Mesenchymal stem cell (in vitro differentiated cells and primary cell): ENCODE measurements around the gene LRRC56.
A peak's percentile ranks its signal among the peaks of the same experiment; 100 is the strongest.

ENCODE experiments used
- DNase-seq: peaks from one replicate; pipeline ENCODE4 v3.0.0-alpha.2; 2013
- H2AFZ ChIP-seq: one replicate; pipeline ENCODE4 v1.6.1; 2013; ENCODE audit warnings: low read depth, mild to moderate bottlenecking, control low read depth, inconsistent platforms, low read length, moderate library complexity
- H2AK5ac ChIP-seq: 2 replicates; pipeline ENCODE4 v1.6.1; 2013; ENCODE audit warnings: low read length, moderate library complexity, mild to moderate bottlenecking, inconsistent platforms; ENCODE audit not compliant: severe bottlenecking
- H2BK120ac ChIP-seq: one replicate; pipeline ENCODE4 v1.6.1; 2013; ENCODE audit warnings: low read depth, mild to moderate bottlenecking, inconsistent platforms, low read length, moderate library complexity
- H2BK12ac ChIP-seq, 2 experiments: one replicate each; pipeline ENCODE4 v1.6.1; 2013; ENCODE audit warnings: inconsistent platforms in 2 of 2, low read length in 2 of 2, mild to moderate bottlenecking in 2 of 2, moderate library complexity in 2 of 2, control low read depth in 1 of 2
- H2BK15ac ChIP-seq: one replicate; pipeline ENCODE4 v1.6.1; 2013; ENCODE audit warnings: mild to moderate bottlenecking, low read depth, inconsistent platforms; ENCODE audit not compliant: poor library complexity, severe bottlenecking
- H2BK5ac ChIP-seq: 2 replicates; pipeline ENCODE4 v1.6.1; 2013; ENCODE audit warnings: low read depth, mild to moderate bottlenecking, low read length, control low read depth, inconsistent platforms; ENCODE audit not compliant: poor library complexity, severe bottlenecking
- H3K14ac ChIP-seq, 2 experiments: one replicate each; pipeline ENCODE4 v1.6.1; 2013; ENCODE audit warnings: inconsistent platforms in 2 of 2, low read length in 2 of 2, control low read depth in 1 of 2, mild to moderate bottlenecking in 1 of 2, moderate library complexity in 1 of 2
- H3K18ac ChIP-seq, 2 experiments: one replicate each; pipeline ENCODE4 v1.6.1; 2013; ENCODE audit warnings: inconsistent platforms in 2 of 2, low read length in 2 of 2, control low read depth in 1 of 2, low read depth in 1 of 2, mild to moderate bottlenecking in 1 of 2
- H3K23ac ChIP-seq, 2 experiments: one replicate each; pipeline ENCODE4 v1.6.1; 2013; ENCODE audit warnings: inconsistent platforms in 2 of 2, low read length in 2 of 2, mild to moderate bottlenecking in 2 of 2, moderate library complexity in 2 of 2, control low read depth in 1 of 2
- H3K27ac ChIP-seq: 2 replicates; pipeline ENCODE4 v1.5.1; 2013; ENCODE audit warnings: mild to moderate bottlenecking, moderate library complexity, low read length, control low read depth, inconsistent platforms; ENCODE audit not compliant: poor library complexity, severe bottlenecking
- H3K27me3 ChIP-seq, 2 experiments: 2 replicates each; pipeline versions ENCODE4 v1.6.1 to v1.7.0; 2013; ENCODE audit warnings: low read length in 2 of 2, mild to moderate bottlenecking in 2 of 2, moderate library complexity in 2 of 2, control low read depth in 1 of 2, inconsistent platforms in 1 of 2; ENCODE audit not compliant: control insufficient read depth in 1 of 2, insufficient read depth in 1 of 2
- H3K36me3 ChIP-seq, 2 experiments: 2 replicates each; pipeline versions ENCODE4 v1.6.1 to v1.7.0; 2013; ENCODE audit warnings: low read length in 2 of 2, control low read depth in 1 of 2, inconsistent platforms in 1 of 2, low read depth in 1 of 2, mild to moderate bottlenecking in 1 of 2; ENCODE audit not compliant: insufficient read depth in 2 of 2, control insufficient read depth in 1 of 2
- H3K4ac ChIP-seq, 2 experiments: one replicate each; pipeline ENCODE4 v1.6.1; 2013; ENCODE audit warnings: inconsistent platforms in 2 of 2, low read length in 2 of 2, mild to moderate bottlenecking in 2 of 2, moderate library complexity in 2 of 2, control low read depth in 1 of 2, low read depth in 1 of 2
- H3K4me1 ChIP-seq: 2 replicates; pipeline ENCODE4 v1.6.1; 2013; ENCODE audit warnings: low read depth, low read length, control low read depth; ENCODE audit not compliant: control insufficient read depth, insufficient read depth
- H3K4me2 ChIP-seq: 2 replicates; pipeline ENCODE4 v1.6.1; 2013; ENCODE audit warnings: low read length, mild to moderate bottlenecking, inconsistent platforms; ENCODE audit not compliant: poor library complexity, severe bottlenecking
- H3K4me3 ChIP-seq, 2 experiments: 2 replicates each; pipeline versions ENCODE4 v1.5.1 to v1.7.0; 2013; ENCODE audit warnings: low read length in 2 of 2, mild to moderate bottlenecking in 2 of 2, control low read depth in 1 of 2, low read depth in 1 of 2; ENCODE audit not compliant: insufficient read depth in 1 of 2
- H3K79me1 ChIP-seq: replicated peaks from 2 replicates; pipeline ENCODE4 v1.6.1; 2013; ENCODE audit warnings: mild to moderate bottlenecking, control low read depth, low read length, inconsistent platforms; ENCODE audit not compliant: poor library complexity, severe bottlenecking
- H3K9ac ChIP-seq: 2 replicates; pipeline ENCODE4 v1.7.0; 2013; ENCODE audit warnings: mild to moderate bottlenecking, low read length, moderate library complexity
- H3K9me3 ChIP-seq: 2 replicates; pipeline ENCODE4 v1.7.0; 2013; ENCODE audit warnings: mild to moderate bottlenecking, low read length; ENCODE audit not compliant: control insufficient read depth
- H4K8ac ChIP-seq: one replicate; pipeline ENCODE4 v1.6.1; 2013; ENCODE audit warnings: inconsistent platforms, mild to moderate bottlenecking, low read length, moderate library complexity
- H4K91ac ChIP-seq: one replicate; pipeline ENCODE4 v1.6.1; 2013; ENCODE audit warnings: mild to moderate bottlenecking, low read length, inconsistent platforms
- WGBS: methylation state at CpG from one replicate; pipeline ENCODE4 v1.1.7; 2013; ENCODE audit warnings: mixed read lengths; 5-methylcytosine and 5-hydroxymethylcytosine counted together

Gene LRRC56

GRCh38 chr11:548700-549603 lies 11.6 kb downstream of the LRRC56 start:
- H4K91ac ChIP-seq, result no peak overlapping the region
- H3K4me3 ChIP-seq, result no peak overlapping the region
- no peak overlapping the region for H2BK120ac ChIP-seq
- H2AK5ac ChIP-seq, result no peak overlapping the region
- 84% methylated on average over 28 of the region's 32 CpGs for WGBS
- no peak overlapping the region for H3K4me2 ChIP-seq
- H4K8ac ChIP-seq, result no peak overlapping the region
- no peak overlapping the region for H2BK12ac ChIP-seq
- H3K14ac ChIP-seq, result no peak overlapping the region
- peak overlapping the region in 1 of 2 experiments; percentile 27 for H3K4ac ChIP-seq
- H3K9me3 ChIP-seq, result no peaks in the 10 kb centered on the region
- H2BK15ac ChIP-seq, result peak overlapping the region; percentile 54
- no peak overlapping the region for H3K9ac ChIP-seq
- H3K18ac ChIP-seq, result no peak overlapping the region
- no peak overlapping the region for H3K27ac ChIP-seq
- H3K23ac ChIP-seq, result no peak overlapping the region
- H3K4me1 ChIP-seq, result peaks cover 7% of the 10 kb centered on the region
- H2AFZ ChIP-seq, result no peak overlapping the region
- peaks cover 0 to 39% of the 10 kb centered on the region in 2 experiments for H3K27me3 ChIP-seq
- no peaks in the 10 kb centered on the region for H3K79me1 ChIP-seq
- peak; percentile 28 for DNase-seq
- no peaks in the 10 kb centered on the region for H3K36me3 ChIP-seq
- no peak overlapping the region for H2BK5ac ChIP-seq

- no peak overlapping the region for H4K8ac ChIP-seq
- H3K14ac ChIP-seq, result no peak overlapping the region
- peaks cover 14% of the 10 kb centered on the region for H3K4me1 ChIP-seq
- peaks cover 0 to 44% of the 10 kb centered on the region in 2 experiments for H3K27me3 ChIP-seq
- no peaks in the 10 kb centered on the region for H3K9me3 ChIP-seq
- H2BK120ac ChIP-seq, result no peak overlapping the region
- no peak overlapping the region for H2BK15ac ChIP-seq
- DNase-seq, result no peak
- no peaks in the 10 kb centered on the region for H3K36me3 ChIP-seq
- peak overlapping the region; percentile 25 for H4K91ac ChIP-seq
- H3K18ac ChIP-seq, result no peak overlapping the region
- no peak overlapping the region for H3K4ac ChIP-seq
- H3K4me3 ChIP-seq, result no peak overlapping the region
- H3K4me2 ChIP-seq, result no peak overlapping the region
- H3K9ac ChIP-seq, result no peak overlapping the region
- no peak overlapping the region for H3K23ac ChIP-seq
- no peak overlapping the region for H3K27ac ChIP-seq
- H2AFZ ChIP-seq, result no peak overlapping the region
- H2BK12ac ChIP-seq, result no peak overlapping the region
- 93% methylated on average over 25 of the region's 25 CpGs for WGBS
- H2AK5ac ChIP-seq, result no peak overlapping the region
- H3K79me1 ChIP-seq, result no peaks in the 10 kb centered on the region
- H2BK5ac ChIP-seq, result no peak overlapping the region
Measured at GRCh38 chr11:550021-550745, 12.9 kb downstream of the LRRC56 start.

- Histone ChIP-seq H3K79me1 (no peaks in the 10 kb centered on the region), H2BK15ac (no peak overlapping the region), H3K9me3 (no peaks in the 10 kb centered on the region), H2BK12ac (no peak overlapping the region), H3K23ac (no peak overlapping the region), H3K4me3 (no peak overlapping the region), H3K18ac (no peak overlapping the region), H3K27me3 (peaks cover 0 to 44% of the 10 kb centered on the region in 2 experiments), H4K8ac (no peak overlapping the region), H3K4me1 (peaks cover 19% of the 10 kb centered on the region), H3K36me3 (no peaks in the 10 kb centered on the region), H3K4me2 (no peak overlapping the region), H3K27ac (no peak overlapping the region), H3K9ac (no peak overlapping the region), H2AK5ac (no peak overlapping the region), H2BK120ac (no peak overlapping the region), H4K91ac (peak overlapping the region; percentile 25), H3K14ac (no peak overlapping the region), H2AFZ (no peak overlapping the region), H2BK5ac (no peak overlapping the region), H3K4ac (no peak overlapping the region)
- no peak for DNase-seq
- 76% methylated on average over 4 of the region's 5 CpGs for WGBS
Measured at GRCh38 chr11:550746-551085, 13.4 kb downstream of the LRRC56 start.

GRCh38 chr11:551131-551530 lies 13.8 kb downstream of the LRRC56 start:
- Histone ChIP-seq H4K91ac (no peak overlapping the region), H3K36me3 (no peaks in the 10 kb centered on the region), H3K4ac (no peak overlapping the region), H3K4me1 (peaks cover 22% of the 10 kb centered on the region), H3K27ac (no peak overlapping the region), H3K14ac (no peak overlapping the region), H2BK15ac (no peak overlapping the region), H3K4me2 (no peak overlapping the region), H3K23ac (no peak overlapping the region), H3K9me3 (no peaks in the 10 kb centered on the region), H3K18ac (no peak overlapping the region), H3K79me1 (no peaks in the 10 kb centered on the region), H2AK5ac (no peak overlapping the region), H4K8ac (no peak overlapping the region), H2BK5ac (no peak overlapping the region), H3K27me3 (peaks cover under 1 to 45% of the 10 kb centered on the region in 2 experiments), H2BK12ac (no peak overlapping the region), H2BK120ac (no peak overlapping the region), H3K4me3 (no peak overlapping the region), H3K9ac (no peak overlapping the region), H2AFZ (no peak overlapping the region)
- no peak for DNase-seq
- WGBS, result 90% methylated on average over 14 of the region's 16 CpGs
